Activated CD4-positive, alpha-beta memory T cell treated with anti-CD3 and anti-CD28 coated beads, Interleukin-2, amount 10 ng/mL, durations not matched to agents 7 days and 5 days (primary cell): ENCODE measurements around the gene MAN1B1. TPM values are rescaled to one million over a fixed set of nuclear protein-coding genes. Genes with fewer than 3 reads are reported as not detected.

ENCODE experiments used
- CTCF ChIA-PET: fragments of 350-600 bp; sonication (Branson Sonifier 250); formaldehyde crosslinking; loops from one replicate; lab custom pipeline; 2021; ENCODE audit warnings: antibody characterized with exemption, inconsistent platforms; lab: Charles Lee
- POLR2A ChIA-PET: fragments of 350-600 bp; sonication (Branson Sonifier 250); formaldehyde crosslinking; loops from one replicate; lab custom pipeline; 2021; ENCODE audit warnings: antibody characterized with exemption; lab: Charles Lee
- DNase-seq: peaks from one replicate; pipeline ENCODE4 v3.0.0-alpha.2; 2020
- H3K27ac Mint-ChIP-seq: one replicate; pipeline ENCODE4 v1.8.0; 2021; ENCODE audit warnings: mild to moderate bottlenecking, mixed read lengths
- H3K27me3 Mint-ChIP-seq: one replicate; pipeline ENCODE4 v1.8.0; 2021; ENCODE audit warnings: mixed read lengths
- H3K36me3 Mint-ChIP-seq: one replicate; pipeline ENCODE4 v1.8.0; 2021; ENCODE audit warnings: low read depth, mixed read lengths
- H3K4me1 Mint-ChIP-seq: one replicate; pipeline ENCODE4 v1.8.0; 2021; ENCODE audit warnings: mixed read lengths
- H3K4me3 Mint-ChIP-seq: one replicate; pipeline ENCODE4 v1.8.0; 2021; ENCODE audit warnings: mild to moderate bottlenecking, mixed read lengths
- H3K9me3 Mint-ChIP-seq: one replicate; pipeline ENCODE4 v1.8.0; 2021; ENCODE audit warnings: mixed read lengths
- total RNA-seq, 2 experiments: library from RNA; stranded (reverse); gene quantifications; one replicate each; pipeline ENCODE4 v1.2.3, GENCODE V29; 2021

The MAN1B1 gene
- total RNA-seq, 2 experiments from 2014 or later: 51.4 to 51.9 TPM

- Mint-ChIP-seq H3K27ac (no peak overlapping the region), H3K36me3 (no peaks in the 10 kb centered on the region), H3K27me3 (peaks cover 10% of the 10 kb centered on the region), H3K4me1 (peaks cover 15% of the 10 kb centered on the region), H3K9me3 (no peaks in the 10 kb centered on the region), H3K4me3 (no peak overlapping the region)
- POLR2A ChIA-PET: no interaction called here
- CTCF ChIA-PET: no interaction called here
- no peak for DNase-seq
Measured at GRCh38 chr9:137152844-137153405, 66.1 kb downstream of the MAN1B1 start.

- H3K9me3 Mint-ChIP-seq: no peaks in the 10 kb centered on the region
- no peaks in the 10 kb centered on the region for H3K36me3 Mint-ChIP-seq
- H3K27ac Mint-ChIP-seq: no peak overlapping the region
- CTCF ChIA-PET: interaction anchor here (0.7 kb wide), 2 partner anchors 85 to 315 kb away, joined by 3 read pairs; partner anchors contain the start of gene AJM1
- H3K27me3 Mint-ChIP-seq: peaks cover 25% of the 10 kb centered on the region
- peak; percentile 67 for DNase-seq
- POLR2A ChIA-PET: interaction anchor here (0.8 to 2.6 kb wide), 3 partner anchors 26 to 47 kb away, joined by 3 to 9 read pairs (median 5); no protein-coding TSS in a partner anchor
- peaks cover 23% of the 10 kb centered on the region for H3K4me1 Mint-ChIP-seq
- H3K4me3 Mint-ChIP-seq: peak overlapping the region; percentile 51
Measured at GRCh38 chr9:137156567-137157375, 70.0 kb downstream of the MAN1B1 start.

- no peak for DNase-seq
- Mint-ChIP-seq H3K4me1 (peaks cover 23% of the 10 kb centered on the region), H3K27me3 (peaks cover 25% of the 10 kb centered on the region), H3K4me3 (no peak overlapping the region), H3K36me3 (no peaks in the 10 kb centered on the region), H3K27ac (no peak overlapping the region), H3K9me3 (no peaks in the 10 kb centered on the region)
- ChIA-PET POLR2A (interaction anchor here (1.4 to 2.6 kb wide), 2 partner anchors 27 to 31 kb away, joined by 5 to 9 read pairs; no protein-coding TSS in a partner anchor), CTCF (interaction anchor here (0.7 kb wide), 1 partner anchor 316 kb away, joined by 3 read pairs; the partner anchor contains the start of gene AJM1)
Measured at GRCh38 chr9:137157618-137158415, 71.0 kb downstream of the MAN1B1 start.

GRCh38 chr9:137158625-137159024 is 71.8 kb downstream of the MAN1B1 start:
- POLR2A ChIA-PET: interaction anchor here (2.6 kb wide), 1 partner anchor 28 kb away, joined by 9 read pairs; no protein-coding TSS in a partner anchor
- Mint-ChIP-seq H3K9me3 (no peaks in the 10 kb centered on the region), H3K36me3 (no peaks in the 10 kb centered on the region), H3K4me1 (peaks cover 23% of the 10 kb centered on the region), H3K27me3 (peaks cover 28% of the 10 kb centered on the region), H3K4me3 (no peak overlapping the region), H3K27ac (no peak overlapping the region)
- CTCF ChIA-PET: no interaction called here
- no peak for DNase-seq

Other genes with a start within 250 kb of the MAN1B1 start
- 1 to 10 TPM; 8.7 TPM for gene AJM1, start 244.5 kb upstream of the MAN1B1 start, total RNA-seq
- gene PHPT1, start 237.6 kb upstream of the MAN1B1 start, total RNA-seq: 10 to 100 TPM; 82.3 to 85.4 TPM
- 10 to 100 TPM; 12.5 to 13.6 TPM for gene MAMDC4, start 234.6 kb upstream of the MAN1B1 start, total RNA-seq
- gene EDF1, start 220.7 kb upstream of the MAN1B1 start, total RNA-seq: 100 to 1,000 TPM; 301 to 316 TPM
- gene TRAF2, start 200.5 kb upstream of the MAN1B1 start, total RNA-seq: 10 to 100 TPM; 43.6 to 45.7 TPM
- 100 to 1,000 TPM; 118 to 119 TPM for gene FBXW5, start 142.2 kb upstream of the MAN1B1 start, total RNA-seq
- 1 to 10 TPM; 1.5 to 3.2 TPM for gene C8G, start 141.7 kb upstream of the MAN1B1 start, total RNA-seq
- 1 to 10 TPM; 2.5 to 2.9 TPM for gene LCN12, start 134.7 kb upstream of the MAN1B1 start, total RNA-seq
- 10 to 100 TPM; 44.2 to 45.4 TPM for gene PTGDS, start 109.5 kb upstream of the MAN1B1 start, total RNA-seq
- gene LCNL1, start 104.0 kb upstream of the MAN1B1 start, total RNA-seq: 1 to 10 TPM in 1 of 2 experiments, under 1 TPM in 1; 0.98 to 1.0 TPM
- 10 to 100 TPM; 64.4 to 68.5 TPM for gene PAXX, start 94.6 kb upstream of the MAN1B1 start, total RNA-seq
- 1 to 10 TPM; 3.7 to 4.9 TPM for gene CLIC3, start 90.4 kb upstream of the MAN1B1 start, total RNA-seq
- 10 to 100 TPM; 55.5 to 65.9 TPM for gene ABCA2, start 58.7 kb upstream of the MAN1B1 start, total RNA-seq
- gene FUT7, start 54.9 kb upstream of the MAN1B1 start, total RNA-seq: 10 to 100 TPM in 1 of 2 experiments, 1 to 10 TPM in 1; 9.9 to 10.4 TPM
- 10 to 100 TPM; 82.8 to 89.2 TPM for gene NPDC1, start 40.8 kb upstream of the MAN1B1 start, total RNA-seq
- under 1 TPM; 0.15 to 0.40 TPM for gene ENTPD2, start 32.9 kb upstream of the MAN1B1 start, total RNA-seq
- gene SAPCD2, start 16.4 kb upstream of the MAN1B1 start, total RNA-seq: 10 to 100 TPM; 26.8 to 27.0 TPM
- 10 to 100 TPM; 20.2 to 21.9 TPM for gene UAP1L1, start 9.5 kb upstream of the MAN1B1 start, total RNA-seq
- 100 to 1,000 TPM; 253 to 257 TPM for gene DPP7, start 27.7 kb downstream of the MAN1B1 start, total RNA-seq
- under 1 TPM; 0.40 to 0.43 TPM for gene GRIN1, start 52.2 kb downstream of the MAN1B1 start, total RNA-seq
- not detected for gene LRRC26, start 83.1 kb downstream of the MAN1B1 start, total RNA-seq
- not detected for gene TMEM210, start 85.1 kb downstream of the MAN1B1 start, total RNA-seq
- gene ANAPC2, start 101.6 kb downstream of the MAN1B1 start, total RNA-seq: 10 to 100 TPM; 53.3 to 57.8 TPM
- gene SSNA1, start 101.7 kb downstream of the MAN1B1 start, total RNA-seq: 10 to 100 TPM; 70.0 to 76.3 TPM
- 1 to 10 TPM; 8.5 to 9.4 TPM for gene TPRN, start 113.8 kb downstream of the MAN1B1 start, total RNA-seq
- 10 to 100 TPM; 28.9 to 29.2 TPM for gene TMEM203, start 118.7 kb downstream of the MAN1B1 start, total RNA-seq
- 10 to 100 TPM; 27.7 to 30.0 TPM for gene NDOR1, start 118.7 kb downstream of the MAN1B1 start, total RNA-seq
- gene RNF208, start 135.3 kb downstream of the MAN1B1 start, total RNA-seq: 1 to 10 TPM; 2.2 to 2.5 TPM
- gene CYSRT1, start 138.2 kb downstream of the MAN1B1 start, total RNA-seq: under 1 TPM; 0.86 to 0.93 TPM
- gene RNF224, start 140.5 kb downstream of the MAN1B1 start, total RNA-seq: under 1 TPM in 1 of 2 experiments, not detected in 1; 0.20 TPM
- not detected for gene SLC34A3, start 143.9 kb downstream of the MAN1B1 start, total RNA-seq
- gene TUBB4B, start 154.3 kb downstream of the MAN1B1 start, total RNA-seq: 100 to 1,000 TPM; 314 to 319 TPM
- gene STPG3, start 164.3 kb downstream of the MAN1B1 start, total RNA-seq: not detected
- 10 to 100 TPM; 58.8 to 59.6 TPM for gene NELFB, start 168.3 kb downstream of the MAN1B1 start, total RNA-seq
- 10 to 100 TPM; 22.4 to 23.2 TPM for gene TOR4A, start 190.7 kb downstream of the MAN1B1 start, total RNA-seq
- under 1 TPM; 0.71 to 0.75 TPM for gene NRARP, start 215.3 kb downstream of the MAN1B1 start, total RNA-seq